GM18508 (cell line): Measurements from ENCODE around the gene KCNQ2.
"Not testable (repeated sequence)": the region's sequence is repeated elsewhere in the genome, so short reads cannot be mapped to it uniquely, and the experiment has no call there.

ENCODE experiments used
- ATAC-seq: cut with Tn5 transposase; IDR thresholded peaks from one replicate; pipeline ENCODE4 v1.9.1; 2021; ENCODE audit warnings: moderate number of reproducible peaks; ENCODE audit not compliant: insufficient read depth, unreplicated experiment

KCNQ2 gene

DNA sequence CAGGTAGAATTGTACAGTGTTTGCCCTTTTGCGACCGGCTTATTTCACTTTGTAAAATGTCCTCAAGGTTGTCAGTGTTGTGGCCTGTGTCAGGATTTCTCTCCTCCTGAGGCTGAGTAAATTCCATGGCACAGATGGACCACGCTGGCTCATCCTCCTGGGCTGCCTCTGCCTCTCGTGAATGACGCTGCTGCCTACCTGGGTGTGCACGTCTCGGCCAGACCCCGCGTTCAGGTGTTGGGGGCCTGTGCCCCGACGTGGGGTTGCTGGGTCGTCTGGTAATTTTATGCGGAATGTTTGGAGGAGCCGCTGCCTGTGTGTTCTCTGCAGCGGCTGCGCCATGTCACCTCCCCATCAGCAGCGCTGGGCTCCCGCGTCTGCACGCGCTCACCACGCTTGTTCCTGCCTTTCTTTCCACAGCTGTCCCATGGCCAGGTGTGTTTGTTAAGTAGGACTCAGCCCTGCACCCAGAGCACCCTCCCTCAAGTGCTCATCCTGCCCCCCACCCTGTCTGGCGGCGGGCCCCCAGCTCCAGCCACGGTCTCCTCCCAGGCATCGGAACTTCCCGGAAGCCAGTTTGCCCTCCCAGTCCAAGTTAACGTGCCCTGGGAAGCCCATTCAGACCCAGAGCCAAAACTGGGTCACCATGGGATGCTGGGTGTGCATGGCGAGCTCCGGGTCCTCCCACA lies 75.2 kb downstream of the KCNQ2 start:
- no peak for ATAC-seq

DNA sequence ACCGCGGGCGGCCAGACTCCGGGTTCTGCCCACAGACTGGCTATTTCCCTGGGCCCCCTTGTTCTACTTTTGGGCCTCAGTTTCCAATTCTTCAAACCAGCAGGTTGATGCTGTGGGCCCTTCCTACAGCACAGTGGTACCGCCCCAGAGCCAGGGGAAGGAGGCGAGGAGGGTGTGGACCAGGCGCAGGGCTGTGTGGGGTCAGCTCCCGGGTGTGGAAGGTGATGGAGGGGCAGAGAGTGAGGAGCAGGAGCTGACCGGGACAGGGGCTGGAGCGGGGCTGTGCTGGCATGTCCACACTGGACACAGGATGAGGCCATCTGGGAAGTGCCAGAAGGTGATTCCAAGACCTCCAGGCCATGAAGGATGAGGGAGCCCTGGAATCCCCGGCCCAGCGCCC lies 76.2 kb downstream of the KCNQ2 start:
- no peak for ATAC-seq

DNA sequence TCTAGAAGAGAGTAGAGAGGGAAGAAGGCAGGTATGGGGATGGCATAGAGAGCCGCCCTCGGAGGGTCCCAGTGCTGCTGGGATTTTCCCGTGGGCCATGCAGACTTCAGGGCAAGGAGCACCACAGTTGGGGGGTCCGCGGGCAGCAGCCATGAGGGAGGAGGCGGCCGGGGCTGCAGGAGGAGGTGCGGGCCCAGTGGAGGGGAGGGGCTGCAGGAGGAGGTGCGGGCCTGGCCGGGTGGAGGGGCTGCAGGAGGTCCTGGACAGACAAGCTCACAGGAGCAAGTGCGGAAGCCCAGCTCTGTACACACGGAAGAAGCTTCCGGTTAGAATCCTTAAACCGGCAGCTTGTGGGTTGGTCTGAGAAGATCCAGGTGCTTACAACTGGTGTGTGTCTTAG lies 76.7 kb downstream of the KCNQ2 start:
- ATAC-seq: no peak

DNA sequence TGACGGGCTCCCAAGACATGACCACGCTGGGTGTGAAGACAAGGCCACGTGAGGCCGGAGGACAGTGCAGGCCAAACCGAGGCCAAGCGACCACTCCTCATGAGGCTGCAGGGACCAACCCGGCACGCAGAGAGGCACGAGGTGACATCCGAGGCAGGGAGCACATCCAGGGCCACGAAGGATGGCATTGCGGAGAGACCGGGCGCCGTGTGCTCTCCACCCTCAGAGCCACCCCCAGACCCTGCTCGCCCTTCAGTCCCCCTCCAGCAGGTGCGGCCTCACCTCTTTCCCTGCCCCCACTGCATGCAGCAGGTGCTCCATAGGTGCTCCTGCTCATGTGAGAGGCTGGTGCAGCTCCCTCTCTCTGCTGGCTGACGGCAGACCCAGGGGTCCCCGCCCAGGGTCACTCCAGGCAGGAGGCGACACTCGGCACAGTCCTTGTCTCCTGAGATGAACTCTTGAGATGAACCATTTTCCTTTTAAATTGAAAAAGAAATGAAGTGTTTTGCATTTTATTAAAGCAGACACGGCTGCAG lies 77.5 kb downstream of the KCNQ2 start:
- no peak for ATAC-seq

DNA sequence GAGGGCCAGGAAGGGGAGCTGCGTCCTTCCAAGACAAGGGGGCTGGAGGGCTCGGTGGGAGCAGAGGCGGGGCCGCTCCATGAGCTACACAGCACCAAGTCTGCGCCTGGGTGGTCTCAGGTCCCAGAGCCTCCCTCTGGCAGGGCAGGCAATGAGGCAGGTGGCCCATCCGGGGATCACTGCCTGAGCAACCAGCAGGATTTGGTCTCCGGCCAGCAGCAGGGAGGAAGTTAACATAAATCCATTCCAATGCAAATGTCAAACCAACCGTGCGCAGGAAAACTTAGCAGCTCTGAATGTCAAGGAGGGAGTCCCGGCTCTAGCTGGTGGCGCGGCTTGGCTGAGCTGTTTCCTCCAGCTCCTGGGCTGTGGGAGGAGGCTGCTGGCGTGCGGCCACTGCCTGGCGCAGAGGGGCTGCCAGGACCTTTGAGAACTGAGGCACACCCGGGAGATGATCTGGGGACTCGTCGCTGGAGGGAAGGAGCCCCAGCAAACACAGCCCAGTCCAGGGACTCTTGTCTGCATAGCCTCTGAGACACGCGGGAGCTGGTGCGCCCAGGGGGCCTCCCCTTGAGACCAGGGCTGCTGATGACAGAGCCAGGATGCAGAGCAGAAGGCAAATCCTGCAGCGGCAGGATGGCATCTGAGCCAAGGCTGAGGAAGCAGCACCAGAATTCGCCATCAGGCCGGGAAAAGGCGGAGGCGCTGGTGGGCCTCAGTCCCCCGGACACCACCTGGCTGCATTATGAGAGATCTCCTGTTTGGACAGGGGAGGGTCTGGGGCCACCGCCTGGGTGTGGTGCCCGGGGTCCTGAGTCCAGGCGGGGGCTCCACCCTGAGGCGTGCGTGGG lies 78.2 kb downstream of the KCNQ2 start:
- no peak for ATAC-seq

DNA sequence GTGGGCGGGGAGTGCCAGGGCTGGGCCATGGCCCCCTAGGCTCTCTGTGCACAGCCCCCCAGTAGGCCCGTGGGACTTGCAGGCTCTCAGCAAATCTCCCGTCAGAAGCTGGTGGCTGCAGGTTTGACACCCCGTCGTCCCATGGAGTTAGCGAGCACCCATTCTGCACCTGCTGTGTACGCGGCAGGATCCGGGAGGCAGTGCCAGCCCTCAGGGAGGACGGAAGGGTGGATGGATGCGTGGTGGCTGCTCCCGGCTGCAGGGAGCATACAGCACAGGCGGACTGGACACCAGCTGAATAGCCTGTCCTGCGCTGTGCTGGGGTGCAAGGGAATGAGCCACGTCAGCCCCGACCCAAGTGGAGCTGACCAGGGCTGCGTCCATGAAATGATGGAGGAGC lies 78.9 kb downstream of the KCNQ2 start:
- ATAC-seq: no peak

DNA sequence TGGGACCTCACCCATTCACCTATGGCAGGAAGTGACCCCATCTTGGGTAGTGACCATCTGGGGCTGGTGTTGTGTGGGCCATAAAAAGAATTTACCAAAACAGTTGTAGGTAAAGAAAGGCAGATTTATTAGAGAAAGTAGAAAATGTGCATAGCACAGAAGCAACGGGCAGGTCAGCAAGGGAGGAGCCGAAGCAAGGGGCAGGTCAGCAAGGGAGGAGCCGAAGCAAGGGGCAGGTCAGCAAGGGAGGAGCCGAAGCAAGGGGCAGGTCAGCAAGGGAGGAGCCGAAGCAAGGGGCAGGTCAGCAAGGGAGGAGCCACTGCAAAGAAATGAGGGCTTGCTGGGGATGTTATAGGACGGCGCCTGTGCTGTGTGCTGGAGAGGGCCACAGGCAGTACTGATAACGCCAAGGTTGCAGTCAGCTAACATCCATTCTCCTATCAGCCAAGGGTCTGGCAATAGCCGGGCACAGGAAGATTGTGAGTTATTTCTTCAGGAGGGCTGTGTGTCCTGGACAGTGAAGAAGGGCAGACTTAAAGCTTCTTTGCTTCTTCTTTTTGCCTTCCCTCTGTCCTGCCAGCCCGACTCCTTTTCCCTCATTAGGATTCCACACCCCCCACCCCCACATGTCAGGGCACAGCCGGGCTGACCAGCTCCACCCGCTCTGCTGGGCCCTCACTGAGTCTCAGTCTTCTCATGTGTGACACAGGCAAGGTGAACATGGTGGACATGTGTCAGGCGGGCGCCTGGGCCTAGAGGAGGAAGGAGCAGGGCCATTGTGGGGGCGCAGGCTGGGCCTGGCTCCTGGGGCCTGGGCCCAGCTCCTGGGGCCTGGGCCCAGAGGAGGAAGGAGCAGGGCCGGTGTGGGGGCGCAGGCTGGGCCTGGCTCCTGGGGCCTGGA lies 79.7 kb downstream of the KCNQ2 start:
- ATAC-seq: no peak

DNA sequence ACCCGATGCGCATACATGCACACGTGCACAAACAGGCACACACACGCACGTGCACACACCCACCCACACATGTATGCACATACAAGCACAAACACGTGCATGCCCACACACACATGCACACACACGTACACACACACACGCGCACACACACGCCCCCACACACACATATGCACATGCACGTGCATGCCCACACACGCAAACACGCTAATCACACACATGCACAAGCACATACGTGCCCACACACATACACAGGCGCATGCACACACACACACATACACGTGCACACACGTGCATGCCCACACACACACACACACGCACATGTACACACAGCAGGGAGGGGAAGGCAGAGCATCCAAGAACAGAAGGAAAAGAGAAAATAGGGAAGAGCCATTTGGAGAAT lies 84.5 kb downstream of the KCNQ2 start:
- ATAC-seq: no peak

DNA sequence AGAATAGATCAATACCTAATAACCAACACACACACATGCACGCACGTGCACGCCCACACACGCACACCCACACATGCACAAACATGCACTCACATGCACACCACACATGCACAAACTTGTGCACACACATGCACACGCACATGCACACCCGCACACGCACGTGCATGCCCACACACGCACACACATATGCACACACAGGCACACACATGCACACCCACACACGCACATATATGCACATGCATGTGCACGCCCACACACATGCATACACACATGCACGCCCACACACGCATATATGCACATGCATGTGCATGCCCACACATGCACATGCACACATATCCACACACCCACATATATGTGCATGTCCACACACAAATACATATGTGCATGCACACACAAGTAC lies 85.1 kb downstream of the KCNQ2 start:
- no peak for ATAC-seq

DNA sequence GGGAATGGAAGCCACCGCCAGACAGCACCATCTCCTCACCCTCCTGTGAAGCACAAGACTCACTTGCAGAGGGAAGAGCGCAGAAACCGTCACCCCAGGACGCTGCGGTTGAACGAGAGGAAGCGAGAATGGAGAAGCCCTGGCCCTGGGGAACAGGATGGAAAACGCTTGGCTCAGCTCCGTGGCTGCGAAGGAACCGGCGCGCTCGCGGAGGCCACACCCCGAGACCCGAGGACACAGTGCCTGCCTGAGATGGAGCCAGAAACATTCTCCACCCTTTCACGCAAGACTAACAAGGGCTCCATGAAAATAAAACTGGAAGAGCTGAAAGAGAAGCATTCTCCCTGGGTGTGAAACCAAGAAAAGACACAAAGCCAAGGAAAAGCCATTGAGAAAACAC lies 86.0 kb downstream of the KCNQ2 start:
- no peak for ATAC-seq

DNA sequence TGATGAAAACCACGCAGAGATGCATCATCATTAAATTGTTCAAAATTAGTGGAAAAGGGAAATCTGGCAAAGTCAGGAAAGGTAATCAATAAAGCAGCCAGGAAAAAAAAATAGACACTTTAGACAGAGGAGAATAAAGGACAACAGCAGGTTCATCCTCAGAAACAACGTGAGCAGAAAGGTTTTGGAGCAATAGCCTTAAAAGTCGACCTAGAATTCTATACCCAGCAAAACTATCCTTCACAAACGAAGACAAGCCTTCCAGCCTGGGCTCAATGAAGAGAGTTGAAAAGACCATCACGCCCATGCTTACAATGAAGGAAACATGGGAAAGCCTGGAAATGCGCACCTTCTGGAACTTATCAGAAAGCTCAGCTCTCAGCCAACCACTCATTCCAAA lies 86.6 kb downstream of the KCNQ2 start:
- no peak for ATAC-seq

DNA sequence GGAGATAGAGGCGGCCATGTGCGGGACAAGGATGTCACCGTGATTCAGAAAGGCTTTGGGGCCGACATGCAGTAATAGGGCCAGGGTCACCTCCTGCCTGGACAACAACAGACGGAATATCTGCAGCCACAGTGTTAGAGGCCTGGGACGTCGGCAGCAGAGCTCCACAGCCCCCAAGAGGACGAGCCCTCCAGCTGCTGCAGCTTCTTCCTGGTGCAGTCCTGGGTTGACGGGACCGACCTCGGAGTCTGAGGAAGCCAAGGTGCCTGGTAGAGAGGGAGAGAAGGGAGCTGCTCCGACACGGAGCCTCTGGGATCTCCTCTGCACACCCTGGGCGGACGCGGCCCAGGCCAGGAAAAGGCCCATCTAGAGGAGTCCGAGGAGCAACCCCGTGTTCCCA lies 88.1 kb downstream of the KCNQ2 start:
- no peak for ATAC-seq

DNA sequence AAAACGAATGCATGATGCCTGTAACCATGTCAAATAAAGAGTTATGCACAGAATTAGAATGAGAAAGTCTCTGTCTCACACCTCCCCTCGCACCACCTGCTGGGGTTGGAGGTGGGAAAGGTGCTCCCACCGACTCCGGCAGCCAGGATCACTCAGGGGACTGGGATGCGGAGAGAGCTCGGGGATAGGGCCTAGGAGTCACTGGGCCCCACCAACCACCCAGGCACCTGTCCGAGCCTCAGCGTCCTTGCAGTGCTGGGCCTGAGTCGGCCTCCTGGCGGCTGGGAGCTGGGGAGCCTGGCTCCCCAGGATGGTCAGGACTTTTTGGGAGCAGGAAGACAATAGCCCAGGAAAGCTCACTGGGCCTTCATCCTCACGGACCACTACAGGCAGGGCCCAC lies 88.9 kb downstream of the KCNQ2 start:
- no peak for ATAC-seq

DNA sequence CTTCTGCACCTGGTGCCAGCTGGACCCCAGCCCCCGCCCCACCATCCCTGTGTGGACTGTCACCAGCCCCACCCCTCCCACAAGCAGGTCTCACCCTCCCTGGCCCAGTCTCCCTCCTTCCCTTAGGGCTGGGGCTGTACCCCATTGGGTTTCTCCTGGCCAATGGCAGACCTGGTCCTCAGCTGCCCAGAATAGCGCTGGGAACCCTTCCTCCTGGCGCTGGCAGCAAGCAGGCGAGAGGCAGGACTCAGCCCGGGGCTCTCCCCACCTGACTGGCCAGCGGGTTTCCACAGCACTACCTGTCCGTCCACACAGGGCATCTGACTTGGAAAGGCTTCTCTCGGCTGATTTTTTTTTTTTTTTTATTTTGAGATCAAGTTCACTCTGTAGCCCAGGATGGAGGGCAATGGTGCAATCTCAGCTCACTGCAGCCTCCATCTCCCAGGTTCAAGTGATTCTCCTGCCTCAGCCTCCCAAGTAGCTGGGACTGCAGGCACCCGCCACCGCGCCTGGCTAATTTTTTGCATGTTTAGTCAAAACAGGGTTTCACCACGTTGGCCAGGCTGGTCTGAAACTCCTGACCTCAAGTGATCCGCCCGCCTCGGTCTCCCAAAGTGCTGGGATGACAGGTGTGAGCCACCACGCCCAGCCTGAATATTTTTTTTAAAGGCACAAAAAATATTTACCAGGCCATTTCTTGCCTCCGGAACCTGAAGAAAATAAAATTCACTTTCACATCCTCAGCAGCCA lies 89.7 kb downstream of the KCNQ2 start:
- ATAC-seq: no peak

DNA sequence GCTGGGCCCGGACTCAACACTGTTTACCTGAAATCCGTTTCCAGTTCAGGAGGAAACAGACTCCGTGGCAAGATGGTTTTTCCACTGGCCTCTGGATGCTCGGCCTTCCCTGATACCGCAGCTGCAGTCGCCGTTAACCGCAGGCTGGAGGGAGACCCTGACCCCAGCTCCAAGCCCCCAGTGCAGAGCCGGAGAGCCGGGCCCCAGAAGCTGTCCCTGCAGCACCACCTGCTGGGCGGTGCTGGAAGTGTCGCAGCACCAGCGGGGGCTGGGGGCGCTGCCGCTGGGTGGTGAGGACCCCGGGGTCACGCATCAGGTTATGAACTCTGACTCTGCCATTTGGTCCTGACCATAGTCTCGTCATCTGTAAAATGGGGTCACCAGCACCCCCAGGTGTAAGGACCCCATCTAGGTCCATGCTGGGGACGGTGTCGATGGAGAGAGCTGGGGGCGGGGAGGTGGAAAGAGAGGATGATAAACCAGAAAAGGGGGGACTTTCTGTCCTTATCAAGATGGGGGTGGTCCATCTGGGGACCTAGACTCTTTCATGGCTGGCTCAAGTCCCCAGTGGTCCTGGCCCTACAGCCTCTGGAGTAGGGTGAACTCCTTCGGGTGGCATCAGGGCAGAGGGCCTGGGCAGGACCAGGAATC lies 90.5 kb downstream of the KCNQ2 start:
- ATAC-seq: no peak

DNA sequence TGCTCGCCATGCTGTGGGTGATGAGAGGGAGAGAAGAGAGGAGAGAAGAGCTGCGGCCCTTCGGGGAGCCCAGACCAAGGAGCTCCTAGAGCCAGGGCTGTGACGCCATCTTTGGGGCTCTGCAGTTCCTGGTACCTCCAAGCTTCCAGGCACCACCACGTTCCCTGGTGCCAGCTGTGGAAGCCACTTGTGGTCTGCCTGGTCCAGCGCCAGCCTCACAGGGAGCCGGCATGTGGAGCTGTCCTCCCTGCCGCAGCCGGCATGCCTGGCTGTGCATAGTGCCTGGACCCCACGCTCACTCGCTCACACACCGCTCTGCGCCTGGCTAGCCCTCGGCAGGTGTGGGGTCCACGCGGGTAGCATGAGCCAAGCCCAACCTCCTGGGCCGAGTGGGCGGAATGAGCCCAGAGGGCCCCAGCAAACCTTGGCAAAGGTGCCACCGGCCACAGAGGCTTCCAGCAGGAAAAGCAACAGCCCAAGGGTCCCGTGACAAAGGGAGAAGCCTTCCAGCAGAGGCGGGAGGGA lies 92.0 kb downstream of the KCNQ2 start:
- ATAC-seq: no peak

DNA sequence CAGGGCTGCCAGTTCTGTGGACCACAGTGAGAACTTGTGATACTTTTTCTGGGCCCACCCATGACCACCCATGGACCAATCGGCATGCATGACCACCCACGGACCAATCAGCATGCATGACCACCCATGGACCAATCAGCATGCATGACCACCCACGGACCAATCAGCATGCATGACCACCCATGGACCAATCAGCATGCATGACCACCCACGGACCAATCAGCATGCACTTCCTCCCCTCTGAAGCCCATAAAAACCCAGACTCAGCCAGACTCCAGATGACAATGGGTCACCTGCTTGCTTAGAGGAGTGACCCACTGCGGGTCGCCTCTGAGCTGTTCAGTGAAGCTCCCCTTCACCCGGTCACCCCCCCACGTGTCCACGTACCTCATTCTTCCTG lies 92.6 kb downstream of the KCNQ2 start:
- not testable (repeated sequence) for ATAC-seq

DNA sequence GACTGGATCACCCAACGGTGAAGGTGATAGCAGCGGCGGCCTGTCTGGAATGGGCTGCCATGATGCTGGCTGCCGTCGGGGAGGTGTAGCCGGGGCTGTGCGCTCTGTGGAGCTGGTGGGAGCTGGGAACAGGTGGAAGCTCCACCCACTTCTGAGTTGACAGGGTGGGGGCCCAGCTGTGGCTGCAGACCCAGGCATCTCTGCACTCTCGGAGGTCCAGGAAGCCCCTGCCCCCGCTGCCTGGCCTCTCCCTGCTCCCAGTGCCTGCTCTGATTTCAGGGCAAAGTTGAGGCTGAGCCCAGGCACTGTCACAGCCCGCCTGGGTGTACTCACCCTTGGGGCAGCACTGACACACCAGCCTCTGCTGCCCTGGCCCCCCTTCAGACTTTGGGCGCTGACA lies 93.2 kb downstream of the KCNQ2 start:
- no peak for ATAC-seq

DNA sequence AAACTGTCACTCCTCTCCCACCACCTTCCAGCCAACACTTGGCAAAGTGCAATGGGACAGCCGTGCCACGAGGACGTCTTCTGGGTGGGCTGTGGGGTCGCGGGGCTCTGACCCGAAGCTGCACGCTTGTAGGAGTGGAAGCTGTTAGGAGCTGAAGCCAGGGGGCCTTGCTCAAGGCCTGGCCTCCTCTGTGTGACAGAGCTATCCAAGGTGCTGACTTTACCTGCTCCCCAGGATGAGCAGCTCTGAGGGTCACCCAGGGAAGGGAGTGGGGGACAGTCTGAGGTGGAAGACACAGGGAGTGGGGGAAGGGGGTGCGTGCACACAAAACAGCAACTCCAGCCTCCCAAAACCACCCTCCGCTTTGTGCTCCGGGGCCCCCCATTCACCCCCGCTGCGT lies 93.8 kb downstream of the KCNQ2 start:
- no peak for ATAC-seq
